ENCODE results near the gene C10orf105. TPM values are rescaled to one million over a fixed set of nuclear protein-coding genes. Genes with fewer than 3 reads are reported as not detected.

Gene C10orf105
- polyA plus RNA-seq, 1 donor (not counting 4 experiments of a cell fraction or from before 2014, with no cell fraction given) = not detected

GRCh38 chr10:71727738-71728737, 8.5 kb upstream of the C10orf105 start:
- peaks cover 26% of the 10 kb centered on the region for H3K4me1 ChIP-seq (ENCODE audit: control insufficient read depth, extremely low read depth, insufficient read depth, low read length)
- dilution Hi-C loops (cut with MboI; ENCODE audit: extremely low pct_ligation_motif_present, low sequenced_read_pairs) = no loop called here
- peaks cover 4% of the 10 kb centered on the region for H3K27me3 ChIP-seq (ENCODE audit: control insufficient read depth, extremely low read depth, insufficient read depth, low read length)
- H3K36me3 ChIP-seq (ENCODE audit: control insufficient read depth in 2 of 2, extremely low read depth in 1 of 2, insufficient read depth in 2 of 2, low read length in 2 of 2) = no peaks in the 10 kb centered on the region
- no peaks in the 10 kb centered on the region for H3K9me3 ChIP-seq (ENCODE audit: control insufficient read depth, low read depth, low read length)
- H3K4me2 ChIP-seq (ENCODE audit: control insufficient read depth, extremely low read depth, insufficient read depth, low read depth, low read length) = peak overlapping the region; percentile 4
- no peak overlapping the region for H3K4me3 ChIP-seq (ENCODE audit: control insufficient read depth in 2 of 3, extremely low read depth in 1 of 3, insufficient read depth in 2 of 3, low read depth in 1 of 3, low read length in 3 of 3)
- FAIRE-seq (no peak), DNase-seq (ENCODE audit: low read depth, low spot score) (no peak)
- no peak overlapping the region for H2AFZ ChIP-seq (ENCODE audit: control insufficient read depth, low read length)
- H3K27ac ChIP-seq (ENCODE audit: control insufficient read depth, insufficient read depth, low read length) = no peak overlapping the region
- H4K20me1 ChIP-seq (ENCODE audit: control insufficient read depth, extremely low read depth, insufficient read depth, low read length) = no peaks in the 10 kb centered on the region
- no peaks in the 10 kb centered on the region for H3K9me1 ChIP-seq (ENCODE audit: control insufficient read depth, extremely low read depth, insufficient read depth, low read length)
- no peaks in the 10 kb centered on the region for H3K79me2 ChIP-seq (ENCODE audit: control insufficient read depth, insufficient read depth, low read length)
- H3K9ac ChIP-seq (ENCODE audit: control insufficient read depth, extremely low read depth, insufficient read depth, low read length) = no peak overlapping the region
- TF ChIP-seq EZH2 (IDR thresholded peaks at IDR 0.05; ENCODE audit: low read length) (no peak), CTCF (optimal IDR thresholded peaks at IDR 0.05 in 1 of 3, IDR thresholded peaks at IDR 0.05 in 1 of 3, conservative IDR thresholded peaks at IDR 0.05 in 1 of 3; ENCODE audit: extremely low read depth in 1 of 3, insufficient read depth in 2 of 3, low read length in 3 of 3) (no peak)

GRCh38 chr10:71727105-71727737, 7.6 kb upstream of the C10orf105 start:
- peaks cover 26% of the 10 kb centered on the region for H3K4me1 ChIP-seq (ENCODE audit: control insufficient read depth, extremely low read depth, insufficient read depth, low read length)
- no peak overlapping the region for H2AFZ ChIP-seq (ENCODE audit: control insufficient read depth, low read length)
- H4K20me1 ChIP-seq (ENCODE audit: control insufficient read depth, extremely low read depth, insufficient read depth, low read length) = no peaks in the 10 kb centered on the region
- H3K4me2 ChIP-seq (ENCODE audit: control insufficient read depth, extremely low read depth, insufficient read depth, low read depth, low read length) = no peak overlapping the region
- H3K27me3 ChIP-seq (ENCODE audit: control insufficient read depth, extremely low read depth, insufficient read depth, low read length) = peaks cover 3% of the 10 kb centered on the region
- H3K9ac ChIP-seq (ENCODE audit: control insufficient read depth, extremely low read depth, insufficient read depth, low read length) = no peak overlapping the region
- H3K36me3 ChIP-seq (ENCODE audit: control insufficient read depth in 2 of 2, extremely low read depth in 1 of 2, insufficient read depth in 2 of 2, low read length in 2 of 2) = no peaks in the 10 kb centered on the region
- H3K27ac ChIP-seq (ENCODE audit: control insufficient read depth, insufficient read depth, low read length) = no peak overlapping the region
- no peak for TF ChIP-seq CTCF (optimal IDR thresholded peaks at IDR 0.05 in 1 of 3, IDR thresholded peaks at IDR 0.05 in 1 of 3, conservative IDR thresholded peaks at IDR 0.05 in 1 of 3; ENCODE audit: extremely low read depth in 1 of 3, insufficient read depth in 2 of 3, low read length in 3 of 3)
- no peak for TF ChIP-seq EZH2 (IDR thresholded peaks at IDR 0.05; ENCODE audit: low read length)
- dilution Hi-C loops (cut with MboI; ENCODE audit: extremely low pct_ligation_motif_present, low sequenced_read_pairs) = no loop called here
- H3K4me3 ChIP-seq (ENCODE audit: control insufficient read depth in 2 of 3, extremely low read depth in 1 of 3, insufficient read depth in 2 of 3, low read depth in 1 of 3, low read length in 3 of 3) = no peak overlapping the region
- no peaks in the 10 kb centered on the region for H3K9me1 ChIP-seq (ENCODE audit: control insufficient read depth, extremely low read depth, insufficient read depth, low read length)
- no peaks in the 10 kb centered on the region for H3K79me2 ChIP-seq (ENCODE audit: control insufficient read depth, insufficient read depth, low read length)
- DNase-seq (ENCODE audit: low read depth, low spot score) (no peak), FAIRE-seq (no peak)
- H3K9me3 ChIP-seq (ENCODE audit: control insufficient read depth, low read depth, low read length) = no peaks in the 10 kb centered on the region

Data from keratinocyte (primary cell).